Loucy (cell line): ENCODE data around the gene NAXD.
A peak's percentile ranks its signal among the peaks of the same experiment; 100 is the strongest.
"Not testable (repeated sequence)": the region's sequence is repeated elsewhere in the genome, so short reads cannot be mapped to it uniquely, and the experiment has no call there.

Experiments used
- H2AFZ ChIP-seq: fragments of 200-600 bp; sonication (generic); 2 replicates; pipeline ENCODE4 v1.6.0; 2016; ENCODE audit warnings: antibody characterized with exemption, mild to moderate bottlenecking, low read length, moderate library complexity
- H3F3A ChIP-seq: fragments of 200-600 bp; 2 replicates; pipeline ENCODE4 v1.6.0; 2016; ENCODE audit warnings: antibody characterized with exemption, low read depth, mild to moderate bottlenecking
- H3K27me3 ChIP-seq: fragments of 200-600 bp; sonication (generic); 2 replicates; pipeline ENCODE4 v1.6.1; 2014; ENCODE audit warnings: low read length, mild to moderate bottlenecking; ENCODE audit not compliant: insufficient read depth, poor library complexity, severe bottlenecking
- H3K36me3 ChIP-seq: fragments of 200-600 bp; sonication (generic); 2 replicates; pipeline ENCODE4 v1.6.1; 2016; ENCODE audit warnings: low read length; ENCODE audit not compliant: insufficient read depth
- H3K4me1 ChIP-seq: fragments of 200-600 bp; sonication (generic); 2 replicates; pipeline ENCODE4 v1.5.1; 2014; ENCODE audit warnings: low read length, mild to moderate bottlenecking; ENCODE audit not compliant: insufficient read depth, poor library complexity, severe bottlenecking
- H3K4me2 ChIP-seq: fragments of 200-600 bp; sonication (generic); 2 replicates; pipeline ENCODE4 v1.6.0; 2014; ENCODE audit warnings: antibody characterized with exemption, low read length, low read depth, mild to moderate bottlenecking; ENCODE audit not compliant: poor library complexity, severe bottlenecking
- H3K4me3 ChIP-seq: fragments of 200-600 bp; sonication (generic); 2 replicates; pipeline ENCODE4 v1.5.1; 2014; ENCODE audit warnings: low read length, mild to moderate bottlenecking, mixed read lengths; ENCODE audit not compliant: poor library complexity, severe bottlenecking
- H3K79me2 ChIP-seq: fragments of 200-600 bp; sonication (generic); 2 replicates; pipeline ENCODE4 v1.6.1; 2014; ENCODE audit warnings: low read length; ENCODE audit not compliant: insufficient read depth
- H3K9ac ChIP-seq: fragments of 200-600 bp; sonication (generic); 2 replicates; pipeline ENCODE4 v1.6.0; 2014; ENCODE audit warnings: mild to moderate bottlenecking, low read depth, low read length, moderate library complexity; ENCODE audit not compliant: poor library complexity, severe bottlenecking
- H3K9me2 ChIP-seq: fragments of 200-600 bp; sonication (generic); replicated peaks from 2 replicates; pipeline ENCODE4 v1.6.1; 2016; ENCODE audit warnings: low read depth, low read length, mixed read lengths
- H3K9me3 ChIP-seq: fragments of 200-600 bp; sonication (generic); 2 replicates; pipeline ENCODE4 v1.6.1; 2014; ENCODE audit warnings: mild to moderate bottlenecking, antibody characterized with exemption, low read length, low read depth; ENCODE audit not compliant: insufficient read depth
- H4K20me1 ChIP-seq: fragments of 200-600 bp; sonication (generic); 2 replicates; pipeline ENCODE4 v1.6.0; 2014; ENCODE audit warnings: antibody characterized with exemption, low read length, mild to moderate bottlenecking; ENCODE audit not compliant: insufficient read depth, poor library complexity, severe bottlenecking
- EZH2phosphoT487 ChIP-seq: fragments of 200-600 bp; IDR thresholded peaks from 2 replicates; pipeline ENCODE4 v1.6.1; 2018; ENCODE audit warnings: antibody characterized with exemption, mild to moderate bottlenecking, moderate library complexity, borderline replicate concordance
- TF ChIP-seq, protein P1 (sequence below): fragments of 200-600 bp; sonication (generic); conservative IDR thresholded peaks from 2 replicates; pipeline ENCODE4 v1.5.1; 2014; ENCODE audit warnings: mild to moderate bottlenecking, antibody characterized with exemption, low read length

Gene NAXD

DNA sequence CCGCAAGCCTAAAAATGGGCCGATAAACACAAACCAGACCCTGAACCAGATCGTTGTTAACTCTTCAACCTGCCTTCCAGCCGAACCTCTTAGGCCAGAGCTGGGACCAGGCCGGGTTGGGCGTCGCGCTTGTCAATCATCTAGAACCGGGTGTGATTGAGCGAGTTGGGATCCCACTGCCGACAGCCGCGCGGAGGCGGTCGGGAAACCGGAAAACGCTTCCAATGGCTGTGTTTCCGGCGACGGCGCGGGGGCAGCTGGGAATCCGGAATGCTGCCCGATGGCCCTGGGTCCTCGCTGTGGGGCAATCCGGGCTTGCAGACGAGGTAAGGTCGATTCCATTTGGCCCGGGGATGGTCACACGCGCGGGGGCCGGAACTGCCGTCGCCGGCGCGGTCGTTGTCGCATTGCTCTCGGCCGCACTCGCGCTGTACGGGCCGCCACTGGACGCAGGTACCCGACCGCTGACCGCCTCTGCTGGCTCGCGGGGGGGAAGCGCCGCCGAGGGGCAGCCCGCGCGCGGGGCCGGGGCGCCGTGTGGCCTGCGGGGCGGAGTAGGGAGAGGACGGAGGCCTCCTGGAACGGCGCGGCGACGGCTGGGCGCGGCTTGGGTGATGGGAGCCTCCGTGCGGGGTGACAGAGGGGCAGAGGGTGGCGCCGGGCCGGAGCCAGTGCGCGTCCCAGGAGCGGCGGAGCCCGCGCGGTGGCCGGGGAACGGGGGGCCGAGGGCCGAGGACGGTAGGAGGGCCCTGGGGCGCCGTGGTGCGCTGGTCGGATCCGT lies at the start of gene NAXD:
TSS of gene NAXD (plus strand) at position 224 of the 781 bp plus-strand sequence. CDS start at position 281, 57 bp downstream.
- H3K9ac ChIP-seq = peak within 1 kb of the TSS; percentile 74
- H3K4me2 ChIP-seq = peak within 1 kb of the TSS; percentile 96
- peaks cover 18% of the 10 kb centered on the region for H4K20me1 ChIP-seq
- no peaks in the 10 kb centered on the region for H3K9me2 ChIP-seq
- peak within 1 kb of the TSS; percentile 81 for H3K4me3 ChIP-seq
- H3K4me1 ChIP-seq = peaks cover 23% of the 10 kb centered on the region
- H3K36me3 ChIP-seq = no peaks in the 10 kb centered on the region
- no peak for TF ChIP-seq EZH2phosphoT487
- peak within 1 kb of the TSS; percentile 85 for H2AFZ ChIP-seq
- H3K79me2 ChIP-seq = peaks cover 49% of the 10 kb centered on the region
- H3K9me3 ChIP-seq = no peaks in the 10 kb centered on the region
- H3K27me3 ChIP-seq = peaks cover 17% of the 10 kb centered on the region
- H3F3A ChIP-seq = no peaks in the 10 kb centered on the region

DNA sequence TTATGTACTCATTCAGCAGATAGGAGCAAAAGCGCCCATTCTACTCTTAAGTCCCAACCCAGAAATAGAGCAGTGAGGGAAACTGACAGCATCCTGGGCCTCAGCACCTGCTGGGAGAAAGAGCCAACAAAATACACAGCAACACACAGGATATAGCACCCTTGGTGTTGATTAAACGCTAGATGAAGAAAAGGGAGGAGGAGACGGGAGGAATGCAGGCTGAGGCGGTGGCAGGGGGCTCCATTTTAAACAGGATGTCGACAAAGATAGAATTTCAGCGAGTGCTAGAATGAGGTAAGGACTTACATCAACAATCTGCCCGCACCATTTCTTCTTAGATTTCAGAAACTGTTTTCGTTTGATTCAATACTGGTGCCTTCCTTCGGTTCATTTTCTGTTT lies 49.2 kb upstream of the NAXD start:
- Histone ChIP-seq H3F3A (no peaks in the 10 kb centered on the region), H3K36me3 (no peaks in the 10 kb centered on the region), H3K9me2 (no peaks in the 10 kb centered on the region), H3K4me3 (no peak overlapping the region), H3K4me2 (no peak overlapping the region), H3K9me3 (no peaks in the 10 kb centered on the region), H3K4me1 (peaks cover 23% of the 10 kb centered on the region), H3K9ac (no peak overlapping the region), H3K27me3 (no peaks in the 10 kb centered on the region), H3K79me2 (peaks cover 3% of the 10 kb centered on the region; the same call in 1 of the 2 replicates), H2AFZ (no peak overlapping the region), H4K20me1 (no peaks in the 10 kb centered on the region)
- TF ChIP-seq EZH2phosphoT487 = no peak
- TF ChIP-seq, protein P1, sequence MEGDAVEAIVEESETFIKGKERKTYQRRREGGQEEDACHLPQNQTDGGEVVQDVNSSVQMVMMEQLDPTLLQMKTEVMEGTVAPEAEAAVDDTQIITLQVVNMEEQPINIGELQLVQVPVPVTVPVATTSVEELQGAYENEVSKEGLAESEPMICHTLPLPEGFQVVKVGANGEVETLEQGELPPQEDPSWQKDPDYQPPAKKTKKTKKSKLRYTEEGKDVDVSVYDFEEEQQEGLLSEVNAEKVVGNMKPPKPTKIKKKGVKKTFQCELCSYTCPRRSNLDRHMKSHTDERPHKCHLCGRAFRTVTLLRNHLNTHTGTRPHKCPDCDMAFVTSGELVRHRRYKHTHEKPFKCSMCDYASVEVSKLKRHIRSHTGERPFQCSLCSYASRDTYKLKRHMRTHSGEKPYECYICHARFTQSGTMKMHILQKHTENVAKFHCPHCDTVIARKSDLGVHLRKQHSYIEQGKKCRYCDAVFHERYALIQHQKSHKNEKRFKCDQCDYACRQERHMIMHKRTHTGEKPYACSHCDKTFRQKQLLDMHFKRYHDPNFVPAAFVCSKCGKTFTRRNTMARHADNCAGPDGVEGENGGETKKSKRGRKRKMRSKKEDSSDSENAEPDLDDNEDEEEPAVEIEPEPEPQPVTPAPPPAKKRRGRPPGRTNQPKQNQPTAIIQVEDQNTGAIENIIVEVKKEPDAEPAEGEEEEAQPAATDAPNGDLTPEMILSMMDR = no peak

DNA sequence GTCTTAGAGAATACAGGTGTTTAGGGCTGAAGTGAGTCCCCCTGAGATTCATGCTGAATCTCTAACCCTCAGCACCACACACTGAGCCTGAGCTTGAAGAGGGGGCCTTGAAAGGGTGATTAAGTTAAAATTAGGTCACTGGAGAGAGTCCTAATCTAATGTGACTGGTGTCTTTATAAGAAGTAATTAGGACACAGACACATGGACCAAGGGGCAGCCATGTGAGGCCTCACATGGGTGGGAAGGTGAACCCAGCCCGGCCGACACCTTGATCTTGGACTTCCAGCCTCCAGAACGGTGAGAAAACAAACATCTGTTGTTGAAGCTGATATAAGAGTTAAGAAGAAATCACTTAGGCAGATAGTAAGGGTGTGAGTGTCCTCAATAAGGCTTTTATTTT lies 46.7 kb upstream of the NAXD start:
- Histone ChIP-seq H4K20me1 (no peaks in the 10 kb centered on the region), H3F3A (no peaks in the 10 kb centered on the region), H2AFZ (no peak overlapping the region), H3K9ac (no peak overlapping the region), H3K9me3 (no peaks in the 10 kb centered on the region), H3K79me2 (no peaks in the 10 kb centered on the region), H3K9me2 (no peaks in the 10 kb centered on the region), H3K4me3 (no peak overlapping the region), H3K27me3 (no peaks in the 10 kb centered on the region), H3K36me3 (no peaks in the 10 kb centered on the region), H3K4me1 (peaks cover 15% of the 10 kb centered on the region), H3K4me2 (no peak overlapping the region)
- no peak for TF ChIP-seq EZH2phosphoT487
- TF ChIP-seq, protein P1 = no peak

DNA sequence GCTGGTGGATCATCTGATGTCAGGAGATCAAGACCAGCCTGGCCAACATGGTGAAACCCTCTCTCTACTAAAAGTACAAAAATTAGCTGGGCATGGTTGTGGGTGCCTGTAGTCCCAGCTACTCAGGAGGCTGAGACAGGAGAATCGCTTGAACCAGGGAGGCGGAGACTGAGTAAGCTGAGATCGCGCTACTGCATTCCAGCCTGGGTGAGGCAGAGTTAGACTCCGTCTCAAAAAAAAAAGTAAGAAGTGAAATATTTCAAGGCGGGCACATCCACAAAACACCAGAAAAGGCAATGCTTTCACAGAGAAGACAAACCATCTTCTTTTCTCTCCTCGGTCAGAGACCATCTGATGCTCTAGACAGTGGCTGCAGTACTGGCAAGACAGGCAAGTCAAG lies 45.4 kb upstream of the NAXD start:
- H3K9ac ChIP-seq, H3F3A ChIP-seq, H3K4me2 ChIP-seq, H3K9me3 ChIP-seq, H3K4me3 ChIP-seq, H4K20me1 ChIP-seq, H3K36me3 ChIP-seq, H3K9me2 ChIP-seq, H3K79me2 ChIP-seq, H3K4me1 ChIP-seq, H3K27me3 ChIP-seq, H2AFZ ChIP-seq: not testable (repeated sequence)
